AG10803 (cell line): Measurements from ENCODE around the gene LPO.
A peak's percentile ranks its signal among the peaks of the same experiment; 100 is the strongest.

Source experiments
- DNase-seq: peaks from one replicate; pipeline ENCODE4 v3.0.0; 2010; ENCODE audit warnings: low read depth
- H3K4me3 ChIP-seq: 2 replicates; pipeline ENCODE4 v1.5.1; 2011; ENCODE audit warnings: mild to moderate bottlenecking, low read length, control low read depth
- TF ChIP-seq, protein P1 (sequence below): conservative IDR thresholded peaks from 2 replicates; pipeline ENCODE4 v1.5.1; 2011; ENCODE audit warnings: mild to moderate bottlenecking, low read length, control low read depth, inconsistent platforms

Gene LPO

DNA sequence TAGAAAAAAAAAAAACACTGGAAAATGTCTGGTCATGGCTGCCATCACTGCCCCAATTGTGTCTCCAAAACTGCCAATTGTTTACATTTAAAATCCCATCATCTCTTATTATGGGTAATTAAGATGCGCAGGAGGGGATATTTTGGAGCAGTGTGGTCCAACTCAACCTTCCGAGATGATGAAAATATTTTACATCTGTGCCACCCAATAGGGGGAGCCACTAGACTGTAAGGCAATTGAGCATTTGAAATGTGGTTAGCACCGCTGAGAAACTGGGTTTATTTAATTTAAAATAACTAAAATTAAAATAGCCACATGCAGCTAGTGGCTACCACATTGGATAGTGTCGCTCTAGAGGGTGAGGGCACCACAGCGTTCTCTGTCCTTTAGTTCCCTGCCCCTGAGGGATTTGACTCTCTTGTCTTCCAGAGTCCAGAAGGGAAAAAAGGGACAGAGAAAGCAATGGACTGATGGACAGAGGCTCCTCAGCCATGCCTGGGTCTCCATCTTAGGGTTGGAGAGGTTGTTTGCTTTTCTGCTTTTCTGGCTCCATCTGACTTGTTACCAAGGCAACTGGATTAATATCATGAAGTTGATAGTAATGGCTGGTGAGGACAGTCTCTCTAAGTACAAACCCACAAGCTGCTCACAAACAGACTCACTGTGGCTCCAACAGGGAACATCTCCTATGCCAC, 38.9 kb downstream of the LPO start:
- peak; percentile 12 for DNase-seq
- no peak overlapping the region for H3K4me3 ChIP-seq
- TF ChIP-seq, protein P1, sequence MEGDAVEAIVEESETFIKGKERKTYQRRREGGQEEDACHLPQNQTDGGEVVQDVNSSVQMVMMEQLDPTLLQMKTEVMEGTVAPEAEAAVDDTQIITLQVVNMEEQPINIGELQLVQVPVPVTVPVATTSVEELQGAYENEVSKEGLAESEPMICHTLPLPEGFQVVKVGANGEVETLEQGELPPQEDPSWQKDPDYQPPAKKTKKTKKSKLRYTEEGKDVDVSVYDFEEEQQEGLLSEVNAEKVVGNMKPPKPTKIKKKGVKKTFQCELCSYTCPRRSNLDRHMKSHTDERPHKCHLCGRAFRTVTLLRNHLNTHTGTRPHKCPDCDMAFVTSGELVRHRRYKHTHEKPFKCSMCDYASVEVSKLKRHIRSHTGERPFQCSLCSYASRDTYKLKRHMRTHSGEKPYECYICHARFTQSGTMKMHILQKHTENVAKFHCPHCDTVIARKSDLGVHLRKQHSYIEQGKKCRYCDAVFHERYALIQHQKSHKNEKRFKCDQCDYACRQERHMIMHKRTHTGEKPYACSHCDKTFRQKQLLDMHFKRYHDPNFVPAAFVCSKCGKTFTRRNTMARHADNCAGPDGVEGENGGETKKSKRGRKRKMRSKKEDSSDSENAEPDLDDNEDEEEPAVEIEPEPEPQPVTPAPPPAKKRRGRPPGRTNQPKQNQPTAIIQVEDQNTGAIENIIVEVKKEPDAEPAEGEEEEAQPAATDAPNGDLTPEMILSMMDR, result peak; percentile 50

DNA sequence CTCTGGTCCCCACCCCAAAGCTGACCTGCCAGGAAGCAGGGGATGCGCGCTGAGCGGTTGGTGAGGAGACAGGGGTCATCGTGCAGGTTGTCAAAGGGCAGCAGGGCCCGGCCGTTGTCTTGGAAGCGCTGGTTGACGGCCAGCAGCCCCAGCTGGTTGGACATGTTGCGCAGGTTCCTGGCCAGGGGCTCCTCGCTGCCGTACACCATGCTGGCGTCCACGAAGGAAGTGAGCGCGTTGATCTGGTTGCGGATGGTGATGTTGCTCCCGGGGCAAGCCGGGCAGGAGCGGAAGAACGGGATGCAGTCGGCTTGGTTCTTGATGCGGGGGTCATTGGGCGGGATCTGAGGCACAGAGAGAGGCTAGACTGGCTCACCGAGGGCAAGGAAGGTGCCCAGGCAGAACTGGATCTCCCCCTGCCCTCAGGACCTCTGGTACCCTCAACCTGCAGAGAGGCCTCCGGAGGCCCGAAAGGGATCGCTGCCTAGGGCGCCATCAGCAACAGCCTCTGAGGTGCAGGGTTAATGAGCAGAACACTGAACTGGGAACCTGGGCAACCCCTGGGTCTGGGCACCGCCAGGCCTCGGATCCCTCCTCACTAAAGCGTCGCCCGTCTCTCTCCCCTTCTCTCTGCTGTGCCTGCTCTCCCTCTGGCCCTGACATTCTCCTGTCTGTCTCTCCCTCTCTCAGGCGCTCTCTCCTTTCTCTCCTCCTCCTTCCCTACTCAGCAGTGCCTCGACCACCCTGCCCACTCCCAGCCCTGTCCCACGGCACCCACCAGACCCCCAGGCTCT, 39.6 kb downstream of the LPO start:
- TF ChIP-seq, protein P1, result no peak
- no peak for DNase-seq
- no peak overlapping the region for H3K4me3 ChIP-seq

DNA sequence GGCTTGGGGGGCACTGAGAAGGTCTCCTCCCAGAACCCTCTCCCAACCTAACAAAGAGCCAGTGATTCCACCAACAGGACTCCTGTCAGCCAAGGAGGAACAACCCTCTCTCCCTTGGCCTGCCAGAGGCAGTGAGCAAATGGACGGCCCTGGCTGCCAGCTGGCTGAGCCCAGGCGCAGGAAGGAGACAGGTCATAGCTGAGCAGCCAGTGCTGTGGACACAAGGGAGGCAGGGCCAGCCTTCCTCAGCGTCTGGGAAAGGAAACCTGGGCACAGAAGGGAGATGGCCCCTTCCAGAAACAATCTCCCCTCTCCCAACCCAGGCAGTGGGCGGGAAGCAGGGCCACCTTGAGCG, 40.3 kb downstream of the LPO start:
- peak; percentile 9 for DNase-seq

DNA sequence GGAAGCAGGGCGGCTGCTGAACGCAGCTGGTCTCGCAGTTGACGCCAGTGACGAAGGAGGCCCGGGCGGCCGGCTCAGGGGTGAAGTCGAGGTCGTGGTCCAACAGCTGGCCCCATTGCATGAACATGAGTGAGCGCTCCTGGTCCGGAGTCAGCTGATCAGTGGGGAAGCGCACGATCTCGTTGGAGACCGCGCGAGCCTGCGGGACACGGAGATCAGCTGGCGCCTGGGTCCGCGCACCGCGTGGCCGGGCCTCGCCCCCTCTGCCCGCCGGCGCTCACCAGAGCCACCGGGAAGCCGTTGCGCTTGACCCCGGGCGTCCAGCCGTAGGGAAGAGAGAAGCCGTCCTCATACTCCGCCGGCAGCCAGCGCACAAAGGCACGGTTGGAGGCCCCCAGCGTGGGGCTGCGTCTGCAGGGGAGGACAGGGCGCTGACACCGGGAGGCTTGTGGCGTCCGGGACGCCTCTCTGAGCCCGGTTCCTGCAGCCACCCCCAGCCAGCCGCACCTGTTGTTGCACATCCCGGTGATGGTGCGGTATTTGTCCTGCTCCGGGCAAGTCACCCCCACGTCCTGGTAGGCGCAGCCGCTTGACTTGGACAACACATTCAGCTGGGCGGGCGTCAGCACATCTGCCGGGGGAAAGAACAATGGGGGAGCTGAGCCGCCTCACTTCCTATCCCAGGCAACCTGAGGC, 40.8 kb downstream of the LPO start:
- no peak overlapping the region for H3K4me3 ChIP-seq
- TF ChIP-seq, protein P1, result no peak
- peak; percentile 16 for DNase-seq

More for the DNA sequence above, 40.3 kb downstream of the LPO start:
- H3K4me3 ChIP-seq, result no peak overlapping the region
- TF ChIP-seq, protein P1, result no peak

DNA sequence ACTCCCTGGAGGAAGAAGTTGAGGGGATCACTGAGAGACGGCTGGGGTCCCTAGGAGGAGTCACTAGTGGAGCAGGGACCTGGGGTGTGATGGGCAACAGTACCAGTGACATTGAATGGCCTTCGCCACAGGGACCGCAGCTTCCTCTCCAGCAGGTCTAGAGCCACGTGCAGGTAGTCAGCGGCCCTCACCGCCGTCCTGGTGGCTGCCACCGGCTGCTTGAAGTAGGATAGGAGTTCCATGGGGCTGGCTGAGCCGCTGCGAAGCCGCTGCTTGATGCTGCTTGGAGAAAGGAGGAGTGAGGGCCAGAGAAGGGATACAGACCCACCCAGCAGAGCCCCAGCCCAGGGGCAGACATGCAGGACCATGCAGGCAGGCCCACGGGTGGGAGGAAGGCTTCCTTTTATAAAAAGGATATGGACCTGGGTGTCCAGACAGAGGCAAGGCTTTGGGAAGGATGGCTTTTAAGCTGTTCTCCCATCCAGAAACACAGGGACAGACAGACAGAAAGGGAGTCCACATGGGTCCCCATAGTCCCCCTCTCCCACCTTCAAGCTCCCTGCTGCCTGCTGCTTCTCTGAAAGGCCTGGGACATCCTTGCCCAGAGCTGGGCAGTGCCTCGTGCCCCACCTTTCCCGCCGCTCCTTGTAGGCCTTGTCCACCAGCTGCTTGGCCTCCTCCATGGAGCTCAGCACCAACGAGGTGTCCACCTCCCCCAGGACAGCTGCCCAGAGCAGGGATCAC, 41.5 kb downstream of the LPO start:
- no peak overlapping the region for H3K4me3 ChIP-seq
- TF ChIP-seq, protein P1, result no peak
- no peak for DNase-seq

DNA sequence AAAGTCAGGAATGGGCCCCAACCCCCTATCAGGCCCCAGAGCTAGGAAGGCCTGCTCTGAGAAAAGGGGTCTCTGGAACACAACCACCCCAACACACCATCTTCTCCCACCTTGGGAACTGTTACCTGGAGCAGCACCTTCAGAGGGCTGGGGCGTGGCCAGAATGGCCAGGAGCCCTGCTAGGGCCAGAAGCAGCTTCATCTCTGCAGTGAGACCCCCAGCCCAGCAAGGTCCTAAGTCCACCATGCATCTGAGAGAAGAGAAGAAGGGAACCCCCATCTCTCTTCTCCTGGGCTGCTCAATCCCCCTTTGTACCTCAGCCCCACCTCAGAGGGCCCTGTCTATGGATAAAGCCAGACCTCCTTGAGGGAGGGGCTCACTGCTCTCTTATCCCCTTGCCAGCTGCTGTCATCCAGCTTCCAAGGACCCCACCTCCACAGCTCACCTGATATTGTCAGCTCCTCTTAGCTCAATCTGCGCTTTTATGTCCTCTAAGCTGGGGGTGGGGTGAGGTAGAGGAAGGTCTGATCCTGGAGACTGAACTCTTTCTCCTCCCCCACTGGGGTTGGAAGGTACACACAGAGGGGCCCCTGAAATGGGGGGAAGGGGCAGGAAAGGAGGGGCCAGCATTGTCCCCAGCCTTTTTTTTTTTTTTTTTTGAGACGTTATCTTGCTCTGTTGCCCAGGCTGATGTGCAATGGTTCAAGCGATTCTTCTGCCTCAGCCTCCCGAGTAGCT, 42.3 kb downstream of the LPO start, which contains the start of gene MPO:
TSS of gene MPO (minus strand) at position 456 of the 738 bp plus-strand sequence. CDS start at position 279, 177 bp downstream.
- no peak for DNase-seq
- no peak within 1 kb of the TSS for H3K4me3 ChIP-seq
- TF ChIP-seq, protein P1, result no peak
